GM19452 (cell line): ENCODE measurements around the gene LYZL6.
"Not testable (repeated sequence)": the region's sequence is repeated elsewhere in the genome, so short reads cannot be mapped to it uniquely, and the experiment has no call there.

ENCODE experiments used
- ATAC-seq: cut with Tn5 transposase; IDR thresholded peaks from one replicate; pipeline ENCODE4 v1.9.1; 2021; ENCODE audit not compliant: unreplicated experiment

LYZL6 gene

DNA sequence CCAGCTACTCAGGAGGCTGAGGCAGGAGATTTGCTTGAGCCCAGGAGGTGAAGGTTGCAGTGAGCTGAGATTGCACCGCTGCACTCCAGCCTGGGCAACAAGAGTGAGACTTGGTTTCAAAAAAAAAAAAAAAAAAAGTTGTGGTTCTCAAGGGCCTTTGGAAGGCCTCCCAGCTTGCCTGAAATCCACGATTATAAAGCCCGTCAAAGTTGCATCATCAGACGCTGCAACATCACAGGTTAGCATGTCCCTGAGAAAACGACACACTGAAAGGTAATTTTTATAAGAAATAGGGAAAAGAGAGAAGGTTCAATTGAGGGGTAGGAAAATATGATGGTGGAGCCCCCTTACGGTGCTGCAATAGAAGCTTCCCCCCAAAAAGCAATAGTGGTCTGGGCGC, 4.6 kb upstream of the LYZL6 start:
- ATAC-seq: no peak

DNA sequence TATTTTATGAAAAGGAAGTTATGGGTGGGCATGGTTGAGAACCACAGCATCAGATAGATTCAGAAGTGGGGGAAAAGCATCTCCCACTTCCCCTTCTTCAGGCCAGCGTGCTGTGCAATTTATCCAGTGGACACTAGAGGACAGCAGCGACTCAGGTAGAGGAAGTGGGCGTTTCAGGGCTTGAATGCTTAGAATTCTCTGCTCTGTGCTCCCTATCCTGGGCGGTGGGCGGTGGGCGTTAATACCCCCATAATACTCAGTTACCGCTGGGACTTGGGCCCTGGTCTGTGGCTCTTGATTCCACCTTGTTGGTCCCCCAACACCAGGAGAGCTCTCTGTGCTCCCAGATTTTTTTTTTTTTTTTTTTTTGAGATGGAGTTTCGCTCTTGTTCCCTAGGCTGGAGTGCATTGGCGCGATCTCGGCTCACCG, 3.7 kb upstream of the LYZL6 start:
- no peak for ATAC-seq

DNA sequence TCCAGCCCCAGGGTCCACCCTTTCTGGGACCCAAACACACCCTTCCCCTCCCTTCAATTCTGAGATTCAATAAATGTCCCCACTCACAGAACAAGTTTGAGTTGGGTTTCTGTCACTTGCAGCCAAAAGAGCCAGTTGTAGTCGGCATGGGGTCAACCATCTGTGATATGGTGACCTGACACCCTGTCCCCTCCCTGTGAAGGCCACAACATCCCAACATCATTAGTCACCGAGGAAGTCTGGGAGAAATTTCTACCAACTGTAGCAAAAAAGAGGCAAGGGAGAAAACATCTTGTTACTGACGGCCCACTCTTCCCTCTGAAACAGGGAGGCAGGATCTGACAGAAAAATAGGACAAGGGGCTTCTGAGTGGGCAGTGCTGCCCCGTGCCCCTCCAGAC, 638 bp upstream of the LYZL6 start:
- ATAC-seq: no peak

DNA sequence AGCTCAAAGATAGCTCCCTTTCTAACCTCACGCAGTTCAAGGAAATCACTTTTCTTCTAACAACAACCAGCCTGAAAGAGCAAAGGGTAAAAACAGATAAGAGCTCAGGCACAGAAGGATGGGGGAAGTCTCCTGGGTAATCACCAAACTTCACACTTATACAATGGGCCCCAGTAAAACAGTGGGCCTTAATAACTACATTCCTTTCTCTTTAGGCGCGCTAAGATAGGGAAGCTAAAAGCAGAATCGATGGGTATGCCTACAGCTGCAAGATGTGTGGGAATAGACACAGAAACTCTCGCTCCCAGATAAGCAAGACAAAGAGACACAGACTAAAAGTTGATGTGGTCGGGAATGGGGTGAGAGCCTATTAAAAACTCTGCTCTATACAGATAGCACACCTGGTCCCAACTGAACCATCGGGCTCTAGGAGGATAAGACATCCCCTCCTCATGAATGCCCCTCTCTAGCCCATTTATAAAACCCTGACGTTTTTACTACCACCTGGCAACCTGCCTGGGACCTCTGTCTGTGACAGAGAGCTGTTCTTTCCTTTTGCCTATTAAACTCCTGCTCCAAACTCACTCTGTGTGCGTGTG, 826 bp downstream of the LYZL6 start:
- ATAC-seq: no peak

DNA sequence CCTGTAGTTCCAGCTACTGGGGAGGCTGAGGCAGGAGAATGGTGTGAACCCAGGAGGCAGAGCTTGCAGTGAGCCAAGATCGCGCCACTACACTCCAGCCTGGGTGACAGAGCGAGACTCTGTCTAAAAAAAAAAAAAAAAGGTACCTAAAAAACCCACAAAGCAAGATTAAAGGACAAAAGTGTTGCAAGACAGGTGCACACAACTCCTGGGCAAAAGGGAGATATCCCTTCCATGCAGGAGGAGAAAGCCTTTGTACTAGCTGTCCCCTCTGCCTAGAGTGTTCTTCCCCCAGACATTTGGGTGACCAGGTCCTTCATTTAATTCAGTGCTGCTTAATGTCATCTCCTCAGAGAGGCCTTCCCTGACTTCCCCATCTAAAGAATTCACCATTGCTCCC, 5.0 kb downstream of the LYZL6 start:
- ATAC-seq: not testable (repeated sequence)

DNA sequence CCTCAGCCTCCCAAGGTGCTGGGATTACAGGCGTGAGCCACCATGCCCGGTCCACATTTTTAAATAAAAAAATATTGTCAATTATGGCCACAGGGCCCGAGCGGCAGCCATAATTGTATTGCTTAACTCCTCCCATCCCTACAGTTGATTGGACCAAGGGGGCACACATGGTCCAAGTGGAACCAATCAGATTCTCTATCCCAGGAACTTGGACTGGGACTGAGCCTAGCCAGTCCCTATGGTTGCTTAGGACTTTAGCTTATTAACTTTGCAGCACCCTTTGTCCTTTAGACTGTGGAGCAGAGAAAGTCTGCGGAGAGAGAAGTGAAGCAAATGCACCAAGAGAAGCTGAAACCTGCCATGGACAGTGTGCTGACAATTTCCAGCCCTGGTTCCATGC, 7.5 kb downstream of the LYZL6 start:
- ATAC-seq: no peak

DNA sequence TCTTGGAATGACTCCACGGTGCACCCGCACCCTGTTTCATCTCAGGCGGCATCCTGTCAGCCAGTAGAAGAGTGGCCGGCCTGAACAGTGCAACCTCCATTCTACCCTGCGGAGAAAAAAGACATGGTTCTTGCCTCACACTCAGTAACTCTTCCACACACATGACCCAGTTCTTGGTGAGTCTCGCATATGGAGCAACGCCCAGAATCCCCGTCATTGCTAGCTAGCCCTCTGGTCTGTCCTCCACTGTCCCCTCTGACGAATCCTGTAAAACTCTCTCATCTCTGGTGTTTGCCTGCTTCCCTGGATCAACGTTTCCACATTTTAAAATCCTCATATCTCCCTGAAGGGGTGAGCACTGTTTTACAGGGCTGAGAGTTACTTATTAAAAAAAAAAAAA, 8.8 kb downstream of the LYZL6 start:
- ATAC-seq: no peak

DNA sequence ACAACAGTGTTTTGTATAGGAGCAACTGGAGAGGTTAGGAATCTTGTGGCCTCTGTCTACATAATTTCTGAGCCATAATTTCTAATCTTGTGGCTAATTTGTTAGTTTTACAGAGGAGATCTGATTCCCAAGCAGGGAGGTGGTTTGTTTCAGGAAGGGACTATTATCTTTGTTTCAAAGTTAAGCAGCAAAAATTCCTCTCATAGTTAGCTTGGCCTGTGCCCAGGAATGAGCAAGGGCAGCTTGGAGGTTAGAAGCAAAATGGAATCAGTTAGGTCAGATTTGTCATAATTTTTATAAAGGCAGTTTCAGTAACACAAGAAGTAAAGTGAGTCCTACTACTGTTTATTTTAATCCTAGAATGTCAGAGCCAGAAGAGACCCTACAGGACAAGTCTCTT, 10.9 kb downstream of the LYZL6 start:
- no peak for ATAC-seq

DNA sequence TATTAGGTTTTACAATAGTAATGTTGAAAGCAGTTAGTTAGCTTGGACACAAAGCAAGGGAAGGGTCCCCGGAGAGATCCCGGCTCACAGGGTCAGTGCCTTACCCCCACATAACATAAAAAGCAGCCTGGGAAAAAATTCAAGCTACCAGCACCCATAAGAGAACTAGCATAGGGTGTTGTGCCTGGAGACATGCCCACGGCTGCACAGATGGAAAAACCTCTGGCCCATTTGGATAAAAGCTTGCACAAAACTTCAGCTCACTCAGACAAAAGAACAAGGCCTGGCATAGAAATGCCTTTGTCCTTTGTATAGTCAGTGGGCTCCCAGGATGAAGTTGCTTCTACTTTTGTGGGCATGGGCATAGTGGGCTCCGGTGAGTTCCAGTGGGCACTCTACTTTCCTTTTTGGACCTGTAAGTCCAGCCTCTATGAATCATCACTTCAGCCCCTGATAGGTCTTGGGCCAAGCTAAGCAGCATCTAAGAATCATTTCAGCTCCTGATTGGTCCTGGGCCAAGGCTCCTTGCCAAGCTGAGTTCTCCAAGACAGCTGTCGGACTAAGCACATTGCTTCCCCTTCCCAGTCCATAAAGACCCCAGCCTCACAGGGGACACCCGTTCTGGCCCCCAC, 11.6 kb downstream of the LYZL6 start:
- no peak for ATAC-seq

DNA sequence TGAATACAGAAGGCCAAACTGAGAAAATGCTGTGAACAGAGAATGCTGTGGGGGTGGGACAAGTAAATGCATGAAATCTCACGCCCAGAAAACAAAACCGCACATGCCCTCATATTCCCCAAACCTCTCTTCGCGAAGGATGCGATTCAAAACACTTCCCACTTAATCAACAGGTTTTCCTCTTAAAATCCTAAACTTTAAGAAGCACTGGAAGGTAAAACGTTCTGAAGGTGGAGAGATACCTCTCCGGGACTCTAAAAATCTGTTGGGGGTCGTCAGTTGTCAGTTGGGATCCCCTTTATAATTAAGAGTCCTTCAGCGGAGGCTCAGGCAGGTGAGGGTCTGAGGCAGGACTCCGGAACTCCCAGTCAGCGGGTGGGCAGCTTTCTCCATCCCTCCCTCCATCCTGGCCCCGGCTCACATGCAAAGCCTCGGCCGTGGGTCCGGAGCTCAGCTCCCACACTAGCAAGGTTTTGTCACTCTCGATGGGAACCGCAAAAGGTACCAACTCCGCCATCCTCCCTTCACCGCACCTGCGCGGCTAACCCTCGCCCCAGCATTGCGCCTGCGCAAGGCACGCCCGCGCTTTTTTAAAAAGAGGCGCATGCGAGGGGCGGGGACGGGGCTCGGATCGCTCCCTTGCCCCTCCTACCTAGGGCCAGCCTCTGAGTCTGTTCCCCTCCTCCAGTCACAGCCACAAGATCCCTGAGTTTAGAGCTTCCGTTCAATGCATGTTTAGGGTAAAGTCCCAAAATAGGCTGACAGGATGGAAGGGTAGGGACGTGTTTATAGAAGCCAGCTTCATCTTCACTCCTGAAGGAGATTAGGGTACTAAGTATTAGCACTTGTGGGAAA, 13.1 kb downstream of the LYZL6 start, which contains the start of gene RDM1:
TSS of gene RDM1 (minus strand) at position 563 of the 855 bp plus-strand sequence. CDS start at position 517, 46 bp downstream.
- ATAC-seq: peak; percentile 61

DNA sequence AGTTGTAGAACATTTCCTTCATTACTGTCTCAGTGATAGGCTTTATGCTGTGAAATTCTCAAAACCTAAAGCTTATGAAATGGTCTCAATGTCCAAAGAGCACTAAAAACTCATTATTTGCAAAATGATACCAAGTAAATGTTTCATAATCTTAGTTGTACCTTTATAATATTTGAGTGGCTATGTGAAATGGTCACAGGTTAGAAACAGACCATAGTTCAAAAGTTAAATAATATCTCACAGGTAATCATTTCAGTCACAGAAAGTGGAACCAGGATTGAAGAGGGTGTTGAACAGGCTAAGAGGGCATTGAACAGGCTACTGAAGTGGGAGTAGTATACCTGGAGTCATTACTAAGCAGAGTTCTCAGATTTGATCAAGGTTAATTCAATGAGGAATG, 15.8 kb downstream of the LYZL6 start:
- ATAC-seq: no peak

DNA sequence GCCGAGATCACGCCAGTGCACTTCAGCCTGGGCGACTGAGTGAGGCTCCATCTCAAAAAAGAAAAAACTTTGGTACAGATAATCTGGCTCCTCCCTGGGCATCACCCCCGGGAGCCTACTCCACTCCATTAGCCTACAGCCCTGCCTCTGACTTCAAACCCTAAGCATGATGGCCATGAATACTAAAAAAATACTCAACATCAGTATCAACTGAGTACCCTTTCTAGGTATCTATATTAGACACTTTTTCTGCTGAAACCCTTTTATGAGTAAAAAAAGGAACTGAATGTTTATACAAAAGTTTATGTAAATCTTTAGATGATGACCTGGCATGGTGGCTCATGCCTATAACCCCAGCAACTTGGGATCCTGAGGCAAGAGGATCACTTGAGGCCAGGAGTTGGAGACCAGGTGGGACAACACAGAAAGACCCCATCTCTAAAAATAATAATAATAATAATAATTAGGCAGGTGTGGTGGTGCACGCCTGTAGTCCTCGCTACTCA, 19.9 kb downstream of the LYZL6 start:
- ATAC-seq: no peak

DNA sequence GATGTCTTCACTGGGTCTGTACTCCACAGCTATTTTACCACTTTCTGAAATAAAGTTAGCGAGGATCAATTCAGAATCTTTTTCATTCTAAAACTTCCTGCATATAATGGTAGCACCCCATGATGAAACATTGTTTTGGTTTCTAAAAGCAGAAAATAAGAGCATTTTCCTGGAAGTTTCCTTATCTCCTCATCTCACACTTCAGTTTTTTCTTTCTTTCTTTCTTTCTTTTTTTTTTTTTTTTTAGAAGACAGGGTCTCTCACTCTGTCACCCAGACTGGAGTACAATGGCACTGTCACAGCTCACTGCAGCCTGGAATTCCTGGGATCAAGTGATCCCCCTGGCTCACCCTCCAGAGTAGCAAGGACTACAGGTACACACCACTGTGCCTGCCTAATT, 23.3 kb downstream of the LYZL6 start:
- no peak for ATAC-seq

DNA sequence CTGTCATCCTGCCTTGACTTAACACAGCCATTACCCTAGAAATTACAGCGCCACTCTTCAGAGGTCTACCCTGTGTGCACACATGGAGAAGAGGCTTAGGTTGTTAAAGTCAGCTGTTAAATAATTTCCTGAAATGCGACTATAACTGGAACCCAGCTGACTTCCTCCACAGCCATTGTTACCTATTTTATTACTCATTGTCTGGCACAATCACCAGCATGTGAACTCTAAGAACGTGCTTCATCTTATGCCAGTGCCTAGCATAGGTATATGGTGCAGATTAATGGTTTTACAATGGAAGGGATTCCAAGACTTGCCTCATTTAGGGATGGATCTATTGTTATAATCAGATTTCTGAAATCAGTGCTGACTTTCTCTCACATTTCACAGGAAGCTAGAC, 24.8 kb downstream of the LYZL6 start:
- ATAC-seq: no peak

DNA sequence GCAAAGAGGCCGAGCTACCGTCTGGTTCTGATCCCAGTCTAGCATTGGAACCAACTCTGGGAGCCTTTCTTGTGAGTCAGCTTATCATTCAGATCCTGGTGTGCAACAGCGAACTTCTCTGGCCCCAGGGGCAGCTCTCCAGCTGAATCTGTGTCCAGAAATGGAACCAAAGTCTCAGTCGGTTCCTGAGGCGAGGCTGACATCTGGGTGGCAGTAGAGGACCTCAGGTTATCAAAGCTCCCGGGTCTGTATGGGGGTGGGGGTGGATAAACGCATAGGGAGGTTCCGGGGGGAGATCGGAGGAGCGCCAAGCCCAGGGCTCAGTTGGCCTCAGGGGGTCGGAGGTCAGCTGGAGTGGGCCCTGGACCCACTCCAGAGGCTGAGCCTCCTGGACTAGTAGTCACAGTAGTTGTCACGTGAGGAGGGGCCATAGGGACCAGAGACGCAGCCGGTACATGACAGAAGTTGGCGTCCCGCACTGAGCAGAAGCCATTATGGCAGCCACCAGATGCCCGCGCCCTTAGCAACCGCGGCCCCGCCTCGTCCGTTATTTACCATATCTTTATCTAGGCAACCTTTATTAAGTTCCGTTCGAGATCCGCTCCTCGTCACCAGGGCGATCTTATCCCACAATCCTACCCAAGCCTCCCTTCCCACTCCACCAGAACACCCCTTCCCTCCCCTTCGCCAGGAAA, 25.8 kb downstream of the LYZL6 start:
- no peak for ATAC-seq

DNA sequence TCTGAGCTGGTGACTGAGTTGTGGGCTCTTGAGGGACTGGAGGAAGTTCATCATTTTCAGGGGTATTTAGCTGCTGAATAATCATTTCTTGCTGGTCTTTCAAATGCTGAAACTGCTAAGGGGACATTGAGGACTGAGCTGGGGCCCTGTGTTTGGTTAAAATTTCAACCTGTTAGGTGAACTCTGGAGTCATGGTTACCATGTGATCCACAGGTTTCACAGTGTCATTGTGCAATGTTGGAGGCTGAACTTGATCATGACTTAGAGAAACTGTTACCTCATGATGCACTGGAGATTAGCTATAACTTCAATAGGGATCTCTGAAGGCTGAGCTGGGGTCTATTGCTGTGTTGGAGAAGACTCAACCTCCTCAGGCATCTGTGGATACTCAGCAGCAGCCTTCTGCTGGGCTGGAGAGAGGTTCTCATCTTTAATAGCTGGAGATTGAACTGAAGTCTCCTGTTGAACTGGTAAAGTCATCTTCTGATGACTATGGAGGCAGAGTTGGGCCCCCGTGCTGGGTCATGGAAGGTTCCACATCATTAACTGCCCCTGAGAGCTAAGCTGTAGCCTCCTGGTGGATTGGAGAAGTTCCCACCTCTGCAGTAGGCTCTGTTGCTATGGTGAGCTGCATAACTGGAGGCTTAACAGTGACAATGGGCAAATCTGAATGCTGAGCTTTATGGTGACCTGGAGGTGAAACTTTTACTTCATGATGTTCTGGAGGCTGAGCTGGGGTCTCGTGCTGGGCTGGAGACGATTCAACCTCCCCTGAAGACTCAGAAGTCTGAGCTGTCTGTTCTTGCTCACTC, 28.2 kb downstream of the LYZL6 start:
- ATAC-seq: no peak

DNA sequence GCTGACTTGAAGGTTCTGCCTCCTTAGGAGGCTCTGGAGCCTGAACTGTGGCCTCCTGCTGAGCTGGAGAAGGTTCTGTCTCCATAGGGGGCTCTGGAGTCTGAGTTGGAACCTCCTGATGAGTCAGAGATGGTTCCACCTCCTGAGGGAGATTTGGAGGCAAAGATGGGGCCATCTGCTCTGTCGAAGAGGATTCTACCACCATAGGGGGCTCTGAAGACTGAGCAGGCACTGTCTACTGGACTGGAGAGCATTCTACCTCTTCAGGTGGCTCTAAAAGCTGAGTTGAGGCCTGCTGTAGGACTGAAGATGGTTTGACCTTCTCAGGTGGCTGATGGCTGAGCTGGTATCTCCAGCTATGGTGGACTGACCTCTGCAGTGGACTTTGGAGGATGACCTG, 29.2 kb downstream of the LYZL6 start:
- no peak for ATAC-seq

DNA sequence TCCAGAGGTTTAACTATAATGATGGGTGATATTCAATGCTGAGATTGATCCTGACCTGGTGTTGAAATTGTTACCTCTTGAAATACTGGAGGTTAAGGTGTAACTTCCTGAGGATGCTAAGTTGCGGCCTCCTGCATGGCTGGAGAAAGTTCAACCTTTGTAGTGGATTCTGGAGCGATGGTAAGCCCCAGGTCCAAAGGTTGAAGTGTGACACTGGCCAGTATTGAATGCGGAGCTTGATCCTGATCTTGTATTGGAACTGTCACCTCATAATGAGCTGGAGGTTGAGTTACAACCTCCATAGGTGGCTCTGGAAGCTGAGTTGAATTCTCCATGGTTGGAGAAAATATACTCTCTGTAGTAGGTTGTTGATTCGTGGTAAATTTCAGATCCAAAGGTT, 29.9 kb downstream of the LYZL6 start:
- no peak for ATAC-seq

DNA sequence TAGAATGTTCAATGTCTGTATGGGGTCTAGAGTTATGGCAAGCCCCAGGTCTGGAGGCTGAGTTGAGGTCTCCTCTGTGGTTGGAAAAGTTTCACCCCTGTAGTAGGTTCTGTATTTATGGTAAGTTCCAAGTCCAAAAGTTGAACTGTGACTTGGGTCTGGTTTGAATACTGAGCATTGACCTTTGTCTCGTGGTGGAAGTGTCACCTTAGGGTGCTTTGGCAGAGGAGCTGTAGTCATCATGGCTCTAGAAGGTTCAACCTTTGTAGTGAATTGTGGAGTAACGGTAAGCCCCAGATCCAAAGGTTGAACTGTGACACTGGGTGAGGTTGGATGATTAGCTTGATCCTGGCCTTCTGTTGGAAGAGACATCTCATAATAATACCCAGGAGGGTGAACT, 30.6 kb downstream of the LYZL6 start:
- no peak for ATAC-seq

DNA sequence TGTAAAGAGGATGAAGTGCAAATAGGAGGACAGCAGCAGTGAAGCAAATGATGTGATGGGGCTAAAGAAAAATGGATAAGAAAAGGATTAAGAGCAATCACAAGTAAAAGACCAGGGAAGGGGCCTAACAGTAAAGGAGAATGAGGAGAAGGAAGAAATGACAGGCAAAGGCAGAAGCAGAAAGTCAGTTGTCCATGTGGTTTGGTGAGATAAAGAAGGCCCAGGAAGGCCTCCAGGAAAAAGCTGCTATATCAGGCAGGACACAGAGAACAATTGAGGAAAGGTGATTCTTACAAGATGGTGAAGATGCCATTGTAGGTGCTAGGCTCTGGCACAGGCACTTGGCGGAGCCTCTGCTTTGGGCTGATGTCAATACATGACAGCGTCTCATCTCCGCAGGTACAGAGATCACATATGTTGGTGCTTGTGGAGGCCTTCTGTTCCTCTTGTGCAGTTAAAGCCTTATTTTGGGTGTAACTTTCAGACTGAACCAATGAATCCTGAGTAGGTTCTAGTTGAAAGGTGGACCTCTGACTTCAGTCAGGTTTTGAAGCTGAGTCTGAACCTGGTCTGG, 31.1 kb downstream of the LYZL6 start:
- no peak for ATAC-seq
